H1 (cell line): ENCODE measurements around the gene PPFIBP2. TPM values are rescaled to one million over a fixed set of nuclear protein-coding genes. Genes with fewer than 3 reads are reported as not detected.
A peak's percentile ranks its signal among the peaks of the same experiment; 100 is the strongest.

Source experiments
- CTCF ChIA-PET: fragments of 300-600 bp; sonication (Branson Sonifier 250); formaldehyde crosslinking; loops from one replicate; lab custom pipeline; 2021; ENCODE audit not compliant: partially characterized antibody; lab: Charles Lee
- POLR2A ChIA-PET: fragments of 300-600 bp; sonication (Branson Sonifier 250); formaldehyde crosslinking; loops from one replicate; lab custom pipeline; 2021; ENCODE audit warnings: inconsistent platforms; ENCODE audit not compliant: partially characterized antibody; lab: Charles Lee
- DNase-seq, 2 experiments: peaks; one replicate each; pipeline versions ENCODE4 v3.0.0 to v3.0.0-alpha.2; 2010 to 2022; ENCODE audit warnings: low spot score in 2 of 2, low read depth in 1 of 2, mixed read lengths in 1 of 2
- FAIRE-seq: peaks from 2 replicates; lab custom pipeline; 2011; peaks lifted over from hg19 to GRCh38; lab: Jason Lieb, UNC
- H2AFZ ChIP-seq: 2 replicates; pipeline ENCODE4 v1.8.1; 2012; ENCODE audit warnings: low read length, inconsistent platforms
- H2AK5ac ChIP-seq: 2 replicates; pipeline ENCODE4 v1.6.1; 2013; ENCODE audit warnings: low read depth, low read length
- H2BK120ac ChIP-seq: replicated peaks from 2 replicates; pipeline ENCODE3; 2013; ENCODE audit warnings: low read depth, low read length, inconsistent platforms
- H2BK12ac ChIP-seq: 2 replicates; pipeline ENCODE4 v1.6.1; 2013; ENCODE audit warnings: low read depth, low read length
- H2BK15ac ChIP-seq: 2 replicates; pipeline ENCODE4 v1.6.1; 2013; ENCODE audit warnings: low read length
- H2BK20ac ChIP-seq: 2 replicates; pipeline ENCODE4 v1.6.1; 2013; ENCODE audit warnings: low read length
- H2BK5ac ChIP-seq: 2 replicates; pipeline ENCODE4 v1.6.1; 2013; ENCODE audit warnings: low read depth, low read length
- H3K14ac ChIP-seq: 2 replicates; pipeline ENCODE4 v1.6.1; 2013; ENCODE audit warnings: inconsistent platforms; ENCODE audit not compliant: insufficient read length
- H3K18ac ChIP-seq: 2 replicates; pipeline ENCODE4 v1.6.1; 2013; ENCODE audit warnings: low read length; ENCODE audit errors: extremely low read depth
- H3K23ac ChIP-seq: 2 replicates; pipeline ENCODE4 v1.6.1; 2013; ENCODE audit warnings: inconsistent platforms; ENCODE audit not compliant: insufficient read length
- H3K23me2 ChIP-seq: 2 replicates; pipeline ENCODE4 v1.6.1; 2013; ENCODE audit warnings: low read depth, low read length
- H3K27ac ChIP-seq: 2 replicates; pipeline ENCODE4 v1.6.1; 2011; ENCODE audit warnings: low read depth, low read length, inconsistent platforms
- H3K27me3 ChIP-seq, 4 experiments: replicated peaks in 1 of 4; 1 replicate in 1 of 4; 2 replicates in 3 of 4; pipeline versions ENCODE4 v1.6.1 to v1.8.1; 2011 to 2013; ENCODE audit warnings: low read length in 3 of 4, mild to moderate bottlenecking in 3 of 4, inconsistent platforms in 2 of 4, mixed read lengths in 2 of 4, moderate library complexity in 1 of 4; ENCODE audit not compliant: control insufficient read depth in 3 of 4, insufficient read depth in 3 of 4; ENCODE audit errors: extremely low read depth in 1 of 4
- H3K36me3 ChIP-seq, 4 experiments: 2 replicates each; pipeline versions ENCODE4 v1.6.1 to v1.8.1; 2011 to 2013; ENCODE audit warnings: mild to moderate bottlenecking in 4 of 4, low read length in 3 of 4, moderate library complexity in 2 of 4, control low read depth in 1 of 4, inconsistent platforms in 1 of 4; ENCODE audit not compliant: insufficient read depth in 4 of 4, control insufficient read depth in 2 of 4
- H3K4ac ChIP-seq: replicated peaks from 2 replicates; pipeline ENCODE3; 2013; ENCODE audit warnings: low read length, low read depth, mixed read lengths, inconsistent platforms; ENCODE audit not compliant: insufficient read length
- H3K4me1 ChIP-seq, 4 experiments: replicated peaks in 1 of 4; 1 replicate in 1 of 4; 2 replicates in 3 of 4; pipeline versions ENCODE4 v1.6.1 to v1.8.1; 2011 to 2013; ENCODE audit warnings: low read length in 3 of 4, inconsistent platforms in 2 of 4, mixed read lengths in 1 of 4; ENCODE audit not compliant: insufficient read depth in 4 of 4, control insufficient read depth in 3 of 4
- H3K4me2 ChIP-seq, 2 experiments: 2 replicates each; pipeline versions ENCODE4 v1.6.1 to v1.8.1; 2011 to 2013; ENCODE audit warnings: low read depth in 2 of 2, low read length in 2 of 2, control low read depth in 1 of 2, inconsistent platforms in 1 of 2, mild to moderate bottlenecking in 1 of 2; ENCODE audit not compliant: insufficient read depth in 1 of 2
- H3K4me3 ChIP-seq, 4 experiments: fragments of 200-600, 300-600 bp in 1 of 4; sonication (generic), shearing (Covaris generic), sonication (Bioruptor Twin) in 1 of 4; 2 replicates each; pipeline versions ENCODE4 v1.5.1 to v1.8.1; 2011 to 2016; ENCODE audit warnings: low read length in 4 of 4, low read depth in 3 of 4, control low read depth in 2 of 4, inconsistent platforms in 2 of 4, mild to moderate bottlenecking in 2 of 4, mixed read lengths in 1 of 4, moderate library complexity in 1 of 4; ENCODE audit not compliant: insufficient read depth in 2 of 4; ENCODE audit errors: extremely low read depth in 1 of 4
- H3K56ac ChIP-seq: replicated peaks from 2 replicates; pipeline ENCODE3; 2013; ENCODE audit warnings: low read depth, mild to moderate bottlenecking, mixed read lengths, low read length, inconsistent platforms; ENCODE audit not compliant: insufficient read length
- H3K79me1 ChIP-seq: 2 replicates; pipeline ENCODE4 v1.6.1; 2013; ENCODE audit warnings: low read depth, low read length, control low read depth
- H3K79me2 ChIP-seq, 2 experiments: 2 replicates each; pipeline versions ENCODE4 v1.6.1 to v1.8.1; 2012 to 2013; ENCODE audit warnings: low read length in 2 of 2, mild to moderate bottlenecking in 2 of 2, inconsistent platforms in 1 of 2; ENCODE audit not compliant: insufficient read depth in 2 of 2, control insufficient read depth in 1 of 2
- H3K9ac ChIP-seq, 4 experiments: replicated peaks in 1 of 4; 1 replicate in 1 of 4; 2 replicates in 3 of 4; pipeline versions ENCODE4 v1.6.1 to v1.8.1; 2011 to 2013; ENCODE audit warnings: low read depth in 3 of 4, low read length in 3 of 4, control low read depth in 2 of 4, mild to moderate bottlenecking in 2 of 4, moderate library complexity in 2 of 4, inconsistent platforms in 1 of 4; ENCODE audit errors: extremely low read depth in 1 of 4
- H3K9me3 ChIP-seq, 2 experiments: 2 replicates each; pipeline versions ENCODE4 v1.6.1 to v1.8.1; 2012 to 2013; ENCODE audit warnings: mild to moderate bottlenecking in 2 of 2, moderate library complexity in 2 of 2, control low read depth in 1 of 2, inconsistent platforms in 1 of 2, low read depth in 1 of 2, low read length in 1 of 2, mixed read lengths in 1 of 2; ENCODE audit not compliant: insufficient read depth in 2 of 2
- H4K20me1 ChIP-seq, 2 experiments: replicated peaks in 1 of 2; 2 replicates each; pipeline versions ENCODE3 to v1.8.1; 2011 to 2013; ENCODE audit warnings: inconsistent platforms in 2 of 2, low read length in 2 of 2, mild to moderate bottlenecking in 1 of 2; ENCODE audit not compliant: insufficient read depth in 2 of 2, control insufficient read depth in 1 of 2
- H4K5ac ChIP-seq: 2 replicates; pipeline ENCODE4 v1.6.1; 2013; ENCODE audit warnings: low read length, low read depth, mixed read lengths, inconsistent platforms; ENCODE audit not compliant: insufficient read length
- H4K8ac ChIP-seq: 2 replicates; pipeline ENCODE4 v1.8.0; 2013; ENCODE audit warnings: mild to moderate bottlenecking, moderate library complexity, low read length, inconsistent platforms; ENCODE audit not compliant: insufficient read depth; ENCODE audit errors: extremely low read depth
- H4K91ac ChIP-seq: replicated peaks from 2 replicates; pipeline ENCODE3; 2013; ENCODE audit warnings: low read length, mixed read lengths, inconsistent platforms; ENCODE audit not compliant: insufficient read length
- ASH2L ChIP-seq: fragments of 200-600, 300-600 bp; sonication (generic); IDR thresholded peaks from one replicate; pipeline ENCODE4 v1.7.1; 2017; ENCODE audit warnings: low read length
- BRCA1 ChIP-seq: IDR thresholded peaks from 2 replicates; pipeline ENCODE4 v1.6.1; 2012; ENCODE audit warnings: low read depth, low read length, improper control_type of control experiment
- HDAC2 ChIP-seq, 2 experiments: fragments of 300-600 bp in 1 of 2; sonication (generic) in 1 of 2; IDR thresholded peaks; 2 replicates each; pipeline ENCODE4 v1.6.1; 2011 to 2012; ENCODE audit warnings: low read depth in 2 of 2, low read length in 2 of 2, mild to moderate bottlenecking in 2 of 2, moderate library complexity in 2 of 2, borderline replicate concordance in 1 of 2, inconsistent platforms in 1 of 2
- POU5F1 ChIP-seq: IDR thresholded peaks from 2 replicates; pipeline ENCODE4 v1.6.1; 2011; ENCODE audit warnings: low read depth, mild to moderate bottlenecking, low read length, moderate library complexity
- SP2 ChIP-seq: IDR thresholded peaks from 2 replicates; pipeline ENCODE4 v1.6.1; 2012; ENCODE audit warnings: mild to moderate bottlenecking, low read length, inconsistent platforms
- SP4 ChIP-seq: IDR thresholded peaks from 2 replicates; pipeline ENCODE4 v1.6.1; 2012; ENCODE audit warnings: low read length, inconsistent platforms
- SRF ChIP-seq: IDR thresholded peaks from 2 replicates; pipeline ENCODE4 v1.6.1; 2011; ENCODE audit warnings: mild to moderate bottlenecking, low read depth, low read length, moderate library complexity
- TBP ChIP-seq: IDR thresholded peaks from 2 replicates; pipeline ENCODE4 v1.6.1; 2011; ENCODE audit warnings: low read depth, low read length, improper control_type of control experiment
- YY1 ChIP-seq: IDR thresholded peaks from 2 replicates; pipeline ENCODE4 v1.6.1; 2011; ENCODE audit warnings: low read depth, mild to moderate bottlenecking, low read length
- WGBS, 2 experiments: shearing (Covaris generic) in 1 of 2; methylation state at CpG; one replicate each; pipeline versions ENCODE4 v1.1.6 to v1.1.7; 2013 to 2015; ENCODE audit warnings: low lambda C conversion rate in 2 of 2, mixed read lengths in 2 of 2, inconsistent platforms in 1 of 2, low coverage in 1 of 2, missing lambda C conversion rate in 1 of 2; ENCODE audit not compliant: insufficient replicate concordance in 2 of 2, insufficient coverage in 1 of 2, insufficient read length in 1 of 2; ENCODE audit errors: extremely low coverage in 1 of 2, missing lambda C conversion rate in 1 of 2; 5-methylcytosine and 5-hydroxymethylcytosine counted together
- polyA plus RNA-seq, 7 experiments: library from polyadenylated mRNA; depleted of rRNA in 3 of 7; stranded (reverse) in 5 of 7; unstranded in 2 of 7; fragments of >200 nt in 5 of 7; fragments of 200-250 nt in 2 of 7; gene quantifications; 1 replicate in 5 of 7; 2 replicates in 1 of 7; 4 replicates in 1 of 7; pipeline versions ENCODE4 v1.2.1 to v1.2.3, GENCODE V29; 2011 to 2013; ENCODE audit warnings: missing spikeins in 2 of 7, mixed read lengths in 2 of 7
- total RNA-seq: library from RNA; stranded (reverse); fragmentation: NEBNext Ultra II Directional; extraction: Animal tissue kit (Norgen Biotek cat#: 25700); gene quantifications from 2 replicates; pipeline ENCODE4 v1.2.1, GENCODE V29; 2021
- TF ChIP-seq, protein P1 (sequence below): IDR thresholded peaks from 2 replicates; pipeline ENCODE4 v1.6.1; 2012; ENCODE audit warnings: inconsistent platforms
- TF ChIP-seq, protein P2 (sequence below): IDR thresholded peaks from 2 replicates; pipeline ENCODE4 v1.6.1; 2012; ENCODE audit warnings: inconsistent platforms

PPFIBP2 gene
- total and polyA plus RNA-seq, 2 of the 8 experiments (the other 6 are each of a cell fraction or from before 2014, with no cell fraction given): 5.5 to 9.8 TPM

DNA sequence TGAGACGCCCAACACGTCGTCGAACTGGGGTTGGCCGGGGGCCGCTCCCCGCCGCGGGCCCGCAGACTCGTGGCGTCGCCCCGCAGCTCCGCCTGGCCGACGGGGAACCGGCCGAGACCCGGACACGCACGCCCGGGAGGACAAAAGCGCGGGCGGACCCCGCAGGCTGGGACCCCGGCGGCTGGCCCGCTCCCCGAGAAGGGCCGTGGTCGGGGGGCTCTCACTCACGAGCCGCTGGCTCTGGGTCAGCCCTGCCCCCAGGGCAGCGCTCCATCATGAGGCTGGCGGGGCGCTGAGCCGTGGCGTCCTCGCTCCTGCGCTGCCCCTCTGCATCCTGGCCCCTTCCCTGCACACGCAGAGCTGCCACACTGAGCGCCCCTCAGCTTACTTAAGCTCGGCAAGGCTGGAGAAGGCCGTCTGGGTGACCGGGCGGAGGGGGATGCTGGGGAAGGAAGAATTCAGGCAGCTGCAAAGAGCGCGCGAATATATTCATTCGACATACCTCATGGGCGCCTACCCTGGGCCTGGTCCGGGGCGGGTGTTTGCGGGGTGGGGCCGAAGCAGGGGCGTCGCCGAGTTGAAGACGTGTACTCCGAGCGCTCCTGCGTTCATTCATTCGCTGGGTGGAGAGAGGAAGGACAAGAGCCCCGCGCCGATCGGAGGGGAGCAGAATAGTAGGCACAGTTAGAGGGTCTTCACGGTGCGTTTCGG lies 160.1 kb downstream of the PPFIBP2 start:
- H3K9ac ChIP-seq: peak overlapping the region; percentile 41 to 84 (median 68)
- H4K91ac ChIP-seq: peak overlapping the region; percentile 64
- H3K4me1 ChIP-seq: peaks cover 2 to 10% (median 4%) of the 10 kb centered on the region in 4 experiments; a peak in 5 of 7 replicates
- no peak overlapping the region for H2AK5ac ChIP-seq
- FAIRE-seq (no peak), DNase-seq (peak in 1 of 2 experiments; percentile 82)
- peak overlapping the region; percentile 73; the same call in 1 of the 2 replicates for H3K27ac ChIP-seq
- H2BK20ac ChIP-seq: no peak overlapping the region
- peak overlapping the region; percentile 90; the same call in 1 of the 2 replicates for H2BK12ac ChIP-seq
- peak overlapping the region; percentile 59 to 94 (median 66) for H3K4me3 ChIP-seq
- H2AFZ ChIP-seq: peak overlapping the region; percentile 68
- H3K4me2 ChIP-seq: peak overlapping the region; percentile 90 to 92
- H3K14ac ChIP-seq: no peak overlapping the region
- 2% methylated on average over 58 of the region's 72 CpGs; no CpG with 5 or more reads in 1 of the 2 experiments for WGBS, 2 experiments
- H2BK120ac ChIP-seq: no peak overlapping the region
- ChIA-PET POLR2A (interaction anchor here (0.8 to 2.2 kb wide), 9 partner anchors 8 to 102 kb away, joined by 3 to 14 read pairs (median 4); no protein-coding TSS in a partner anchor), CTCF (interaction anchor here (0.9 to 1.7 kb wide), 6 partner anchors 14 to 232 kb away, joined by 3 to 9 read pairs (median 3); no protein-coding TSS in a partner anchor)
- H3K9me3 ChIP-seq: no peaks in the 10 kb centered on the region
- peak overlapping the region; percentile 66 for H3K4ac ChIP-seq
- H3K23ac ChIP-seq: no peak overlapping the region
- H3K23me2 ChIP-seq: peaks cover 16% of the 10 kb centered on the region; the same call in 1 of the 2 replicates
- H3K56ac ChIP-seq: peak overlapping the region; percentile 73
- no peaks in the 10 kb centered on the region for H4K20me1 ChIP-seq
- H2BK15ac ChIP-seq: peak overlapping the region; percentile 61; the same call in 1 of the 2 replicates
- peaks cover 2 to 9% (median 3%) of the 10 kb centered on the region in 4 experiments; a peak in 5 of 8 replicates for H3K36me3 ChIP-seq
- H3K79me1 ChIP-seq: peaks cover 2% of the 10 kb centered on the region; the same call in 1 of the 2 replicates
- H3K18ac ChIP-seq: peak overlapping the region; percentile 90
- no peaks in the 10 kb centered on the region for H3K27me3 ChIP-seq
- peak overlapping the region; percentile 78 for H2BK5ac ChIP-seq
- H3K79me2 ChIP-seq: no peaks in the 10 kb centered on the region
- H4K5ac ChIP-seq: peak overlapping the region; percentile 95
- peak overlapping the region; percentile 97; the same call in 1 of the 2 replicates for H4K8ac ChIP-seq
- TF ChIP-seq ASH2L (peak; percentile 69), HDAC2 (IDR thresholded peaks at IDR 0.05; ENCODE audit: borderline replicate concordance in 1 of 2, low read depth in 2 of 2, low read length in 2 of 2) (0 out of 4 replicates have a peak, but pooled peaks of 1 of the 2 experiments have one; percentile 48), YY1 (0 out of 2 replicates have a peak, but pooled peaks have one; percentile 26), SP2 (no peak), TBP (peak; percentile 86), SP4 (no peak), SRF (no peak), POU5F1 (no peak), BRCA1 (no peak)
- TF ChIP-seq, protein P1, sequence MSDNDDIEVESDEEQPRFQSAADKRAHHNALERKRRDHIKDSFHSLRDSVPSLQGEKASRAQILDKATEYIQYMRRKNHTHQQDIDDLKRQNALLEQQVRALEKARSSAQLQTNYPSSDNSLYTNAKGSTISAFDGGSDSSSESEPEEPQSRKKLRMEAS: peak; percentile 68
- TF ChIP-seq, protein P2, sequence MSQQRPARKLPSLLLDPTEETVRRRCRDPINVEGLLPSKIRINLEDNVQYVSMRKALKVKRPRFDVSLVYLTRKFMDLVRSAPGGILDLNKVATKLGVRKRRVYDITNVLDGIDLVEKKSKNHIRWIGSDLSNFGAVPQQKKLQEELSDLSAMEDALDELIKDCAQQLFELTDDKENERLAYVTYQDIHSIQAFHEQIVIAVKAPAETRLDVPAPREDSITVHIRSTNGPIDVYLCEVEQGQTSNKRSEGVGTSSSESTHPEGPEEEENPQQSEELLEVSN: peak; percentile 72
